ENCODE measurements around the gene SAP130. TPM values are rescaled to one million over a fixed set of nuclear protein-coding genes. Genes with fewer than 3 reads are reported as not detected.

The SAP130 gene
- total RNA-seq, 1 experiment from 2014 or later = 45.6 TPM

DNA sequence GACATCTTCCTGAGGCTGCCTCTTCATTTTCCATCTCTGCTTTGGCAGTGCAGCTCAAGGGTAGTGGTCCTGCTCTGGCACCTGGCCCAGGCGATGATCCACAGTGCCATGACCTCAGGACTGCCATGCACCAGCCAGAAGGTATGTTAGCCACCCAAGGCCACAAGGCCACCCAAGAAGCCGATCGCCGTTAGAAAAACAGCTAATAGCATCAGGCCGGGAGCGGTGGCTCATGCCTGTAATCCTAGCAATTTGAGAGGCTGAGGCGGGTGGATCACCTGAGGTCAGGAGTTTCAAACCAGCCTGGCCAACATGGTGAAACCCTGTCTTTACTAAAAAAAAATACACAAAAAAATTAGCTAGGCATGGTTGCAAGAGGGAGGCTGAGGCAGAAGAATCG lies 34.7 kb upstream of the SAP130 start:
- H3K18ac ChIP-seq (ENCODE audit: insufficient read length, low read depth, low read length) = no peak overlapping the region
- no peaks in the 10 kb centered on the region for H3K23me2 ChIP-seq (ENCODE audit: insufficient read length, low read depth, low read length, poor library complexity, severe bottlenecking)
- H2AK5ac ChIP-seq (ENCODE audit: insufficient read length, low read length) = no peak overlapping the region
- Mint-ChIP-seq H3K27ac (no peak overlapping the region), H3K4me1 (peaks cover 8% of the 10 kb centered on the region in 2 experiments; a peak in 3 of 4 replicates), H3K4me3 (no peak overlapping the region), H3K27me3 (ENCODE audit: low read depth) (no peaks in the 10 kb centered on the region; the same call in 1 of the 2 replicates), H3K36me3 (ENCODE audit: insufficient read depth in 1 of 3, low read depth in 3 of 3) (no peaks in the 10 kb centered on the region), H3K9me3 (no peaks in the 10 kb centered on the region)
- no peak overlapping the region for H4K91ac ChIP-seq (ENCODE audit: insufficient read length, low read depth, low read length)
- no peak overlapping the region for H3K9ac ChIP-seq (ENCODE audit: extremely low read depth, insufficient read length, low read length)
- H3K79me1 ChIP-seq (ENCODE audit: insufficient read depth, low read depth, low read length, poor library complexity, severe bottlenecking) = no peaks in the 10 kb centered on the region
- H3K9me3 ChIP-seq (ENCODE audit: control insufficient read depth, low read depth, low read length) = no peaks in the 10 kb centered on the region
- no peak overlapping the region for H3K14ac ChIP-seq (ENCODE audit: insufficient read depth, low read length)
- no peak overlapping the region for H2BK120ac ChIP-seq (ENCODE audit: low read depth, low read length, poor library complexity, severe bottlenecking)
- no peak overlapping the region for H3K27ac ChIP-seq (ENCODE audit: insufficient read length, low read depth, low read length)
- no peak for DNase-seq
- TF ChIP-seq, protein P1, sequence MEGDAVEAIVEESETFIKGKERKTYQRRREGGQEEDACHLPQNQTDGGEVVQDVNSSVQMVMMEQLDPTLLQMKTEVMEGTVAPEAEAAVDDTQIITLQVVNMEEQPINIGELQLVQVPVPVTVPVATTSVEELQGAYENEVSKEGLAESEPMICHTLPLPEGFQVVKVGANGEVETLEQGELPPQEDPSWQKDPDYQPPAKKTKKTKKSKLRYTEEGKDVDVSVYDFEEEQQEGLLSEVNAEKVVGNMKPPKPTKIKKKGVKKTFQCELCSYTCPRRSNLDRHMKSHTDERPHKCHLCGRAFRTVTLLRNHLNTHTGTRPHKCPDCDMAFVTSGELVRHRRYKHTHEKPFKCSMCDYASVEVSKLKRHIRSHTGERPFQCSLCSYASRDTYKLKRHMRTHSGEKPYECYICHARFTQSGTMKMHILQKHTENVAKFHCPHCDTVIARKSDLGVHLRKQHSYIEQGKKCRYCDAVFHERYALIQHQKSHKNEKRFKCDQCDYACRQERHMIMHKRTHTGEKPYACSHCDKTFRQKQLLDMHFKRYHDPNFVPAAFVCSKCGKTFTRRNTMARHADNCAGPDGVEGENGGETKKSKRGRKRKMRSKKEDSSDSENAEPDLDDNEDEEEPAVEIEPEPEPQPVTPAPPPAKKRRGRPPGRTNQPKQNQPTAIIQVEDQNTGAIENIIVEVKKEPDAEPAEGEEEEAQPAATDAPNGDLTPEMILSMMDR (conservative IDR thresholded peaks at IDR 0.05) = no peak
- H3K79me2 ChIP-seq (ENCODE audit: insufficient read depth, low read length) = no peaks in the 10 kb centered on the region
- no peak overlapping the region for H3K4ac ChIP-seq (ENCODE audit: low read depth, low read length)
- H3K4me1 ChIP-seq (ENCODE audit: insufficient read depth, low read length) = no peaks in the 10 kb centered on the region
- no peaks in the 10 kb centered on the region for H4K20me1 ChIP-seq (ENCODE audit: control insufficient read depth, insufficient read depth, insufficient read length)
- no peak overlapping the region for H2BK5ac ChIP-seq (ENCODE audit: insufficient read length, low read length)
- H4K5ac ChIP-seq (ENCODE audit: insufficient read length, low read depth, low read length) = no peak overlapping the region
- H4K8ac ChIP-seq (replicated peaks; ENCODE audit: insufficient read length, low read depth, low read length) = no peak overlapping the region
- H3K23ac ChIP-seq (ENCODE audit: insufficient read length, low read depth, low read length) = no peak overlapping the region
- H3K4me2 ChIP-seq (ENCODE audit: insufficient read depth, insufficient read length, low read length) = no peak overlapping the region
- H3K56ac ChIP-seq (ENCODE audit: insufficient read length, low read depth, low read length) = no peak overlapping the region
- H2BK12ac ChIP-seq (ENCODE audit: insufficient read length, low read depth, low read length) = no peak overlapping the region
- WGBS (ENCODE audit: extremely low coverage, insufficient read length, low lambda C conversion rate) = no CpG with 5 or more reads among the region's 8 CpGs
- no peak overlapping the region for H3T11ph ChIP-seq (ENCODE audit: low read length)
- H2BK20ac ChIP-seq (ENCODE audit: low read depth, low read length, poor library complexity, severe bottlenecking) = no peak overlapping the region
- no peak overlapping the region for H2AFZ ChIP-seq (ENCODE audit: low read length)
- no peak overlapping the region; the same call in 1 of the 2 replicates for H2BK15ac ChIP-seq (ENCODE audit: low read depth, low read length)
- H3K27me3 ChIP-seq (ENCODE audit: insufficient read depth, low read length) = no peaks in the 10 kb centered on the region

Measured in H9 (cell line).